Amniotic stem cell (primary cell): ENCODE data around the gene TOR1AIP1.
A peak's percentile ranks its signal among the peaks of the same experiment; 100 is the strongest.
"Not testable (repeated sequence)": the region's sequence is repeated elsewhere in the genome, so short reads cannot be mapped to it uniquely, and the experiment has no call there.

Source experiments
- DNase-seq: peaks from one replicate; lab custom pipeline; 2025; lab: John Stamatoyannopoulos, UW

The TOR1AIP1 gene, protein sequence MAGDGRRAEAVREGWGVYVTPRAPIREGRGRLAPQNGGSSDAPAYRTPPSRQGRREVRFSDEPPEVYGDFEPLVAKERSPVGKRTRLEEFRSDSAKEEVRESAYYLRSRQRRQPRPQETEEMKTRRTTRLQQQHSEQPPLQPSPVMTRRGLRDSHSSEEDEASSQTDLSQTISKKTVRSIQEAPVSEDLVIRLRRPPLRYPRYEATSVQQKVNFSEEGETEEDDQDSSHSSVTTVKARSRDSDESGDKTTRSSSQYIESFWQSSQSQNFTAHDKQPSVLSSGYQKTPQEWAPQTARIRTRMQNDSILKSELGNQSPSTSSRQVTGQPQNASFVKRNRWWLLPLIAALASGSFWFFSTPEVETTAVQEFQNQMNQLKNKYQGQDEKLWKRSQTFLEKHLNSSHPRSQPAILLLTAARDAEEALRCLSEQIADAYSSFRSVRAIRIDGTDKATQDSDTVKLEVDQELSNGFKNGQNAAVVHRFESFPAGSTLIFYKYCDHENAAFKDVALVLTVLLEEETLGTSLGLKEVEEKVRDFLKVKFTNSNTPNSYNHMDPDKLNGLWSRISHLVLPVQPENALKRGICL

GRCh38 chr1:179882253-179883039 is at the start of gene TOR1AIP1:
Gene TOR1AIP1, plus strand, starts transcription at chr1:179882285. Its CDS starts 218 bp downstream, at chr1:179882503.
- DNase-seq: peak; percentile 94

- DNase-seq: not testable (repeated sequence)
Measured at GRCh38 chr1:179836686-179837445, 45.2 kb upstream of the TOR1AIP1 start.

- no peak for DNase-seq
Measured at GRCh38 chr1:179840107-179840506, 42.0 kb upstream of the TOR1AIP1 start.

DNA sequence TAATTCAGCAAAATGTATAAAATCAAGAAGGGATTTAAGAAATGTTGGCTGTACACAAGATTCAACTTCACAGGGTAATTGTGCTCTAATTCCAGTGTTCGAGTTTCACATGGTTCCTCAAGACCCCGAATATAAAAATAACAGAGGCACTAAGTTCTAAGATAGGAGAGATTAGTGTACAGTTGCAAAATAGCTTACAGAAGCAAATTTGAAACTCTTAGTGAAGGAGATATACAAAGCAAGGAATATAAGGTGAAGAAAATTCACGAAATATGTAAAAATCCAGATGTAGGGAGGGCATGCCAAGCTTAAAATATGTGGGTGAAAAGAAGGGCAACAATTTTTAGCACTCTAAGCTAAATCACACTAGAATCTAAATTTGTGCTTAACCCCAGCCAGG is 33.9 kb upstream of the TOR1AIP1 start:
- DNase-seq: no peak

DNA sequence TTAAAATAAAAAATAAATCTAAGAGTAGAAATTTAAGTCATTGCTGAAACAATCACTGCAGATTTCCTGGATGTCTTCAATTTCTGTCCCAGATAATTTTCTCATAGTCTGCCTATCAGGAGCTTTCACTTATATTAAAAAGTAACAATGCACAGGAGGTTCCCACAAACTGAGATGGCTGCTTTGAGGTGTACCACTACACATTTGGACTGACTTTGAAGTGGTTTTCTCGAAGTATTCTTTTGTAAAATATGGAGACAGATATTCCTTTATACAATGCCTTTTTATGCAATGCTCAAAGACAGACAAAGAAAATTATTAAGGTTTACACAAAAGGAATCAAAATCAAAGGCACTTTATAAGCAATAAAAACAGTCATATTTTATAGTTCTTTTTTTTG is 29.0 kb upstream of the TOR1AIP1 start:
- no peak for DNase-seq

DNA sequence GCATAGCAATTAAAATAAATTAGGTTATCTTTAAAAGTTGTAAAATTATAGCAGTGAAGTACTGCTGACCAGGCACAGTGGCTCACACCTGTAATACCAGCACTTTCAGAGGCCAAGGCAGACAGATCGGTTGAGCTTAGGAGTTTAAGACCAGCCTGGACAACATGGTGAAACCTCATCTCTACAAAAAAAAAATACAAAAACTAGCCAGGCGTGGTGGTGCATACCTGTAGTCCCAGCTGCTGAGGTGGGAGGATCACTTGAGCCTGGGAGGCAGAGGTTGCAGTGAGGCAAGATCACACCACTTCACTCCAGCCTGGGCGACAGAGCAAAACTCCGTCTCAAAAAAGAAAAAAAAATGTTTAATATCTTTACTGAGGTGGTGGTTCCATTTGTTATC is 26.3 kb upstream of the TOR1AIP1 start:
- DNase-seq: not testable (repeated sequence)

DNA sequence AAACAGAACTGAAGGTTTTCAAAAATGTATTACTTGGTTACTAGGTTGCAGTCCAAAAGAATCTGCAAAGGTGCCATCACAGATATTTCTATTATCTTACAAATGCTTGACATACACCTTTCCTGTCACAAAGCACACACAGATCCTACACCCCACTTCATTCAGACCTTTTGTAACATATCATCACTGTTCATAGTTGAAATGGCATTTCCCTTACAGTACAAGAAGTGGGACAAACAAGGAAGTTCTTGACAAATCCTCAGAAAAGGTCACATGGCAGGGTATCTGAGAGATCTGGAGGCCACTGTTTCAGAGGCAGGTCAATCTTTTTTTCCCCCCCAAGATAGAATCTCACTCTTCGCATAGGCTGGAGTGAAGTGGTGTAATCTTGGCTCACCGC is 25.8 kb upstream of the TOR1AIP1 start:
- DNase-seq: no peak

DNA sequence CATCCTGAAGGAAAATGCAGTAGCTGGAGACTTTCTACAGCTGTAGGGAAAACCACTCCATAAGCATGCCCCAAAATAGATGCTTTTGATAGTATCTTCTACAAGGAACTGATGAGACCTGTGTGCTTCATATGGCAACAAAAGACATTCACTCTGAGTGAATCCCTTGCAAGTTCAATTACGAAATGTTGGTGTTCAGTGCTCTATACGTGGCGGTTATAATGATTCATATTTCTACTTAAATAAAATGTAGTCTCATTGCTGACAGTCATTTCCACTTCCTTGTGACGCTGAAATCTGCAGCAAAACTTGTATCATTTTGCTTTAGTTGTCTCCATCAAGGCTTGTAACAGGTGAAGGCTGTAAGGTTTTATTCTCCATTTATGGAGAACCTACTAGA is 25.1 kb upstream of the TOR1AIP1 start:
- DNase-seq: no peak

DNA sequence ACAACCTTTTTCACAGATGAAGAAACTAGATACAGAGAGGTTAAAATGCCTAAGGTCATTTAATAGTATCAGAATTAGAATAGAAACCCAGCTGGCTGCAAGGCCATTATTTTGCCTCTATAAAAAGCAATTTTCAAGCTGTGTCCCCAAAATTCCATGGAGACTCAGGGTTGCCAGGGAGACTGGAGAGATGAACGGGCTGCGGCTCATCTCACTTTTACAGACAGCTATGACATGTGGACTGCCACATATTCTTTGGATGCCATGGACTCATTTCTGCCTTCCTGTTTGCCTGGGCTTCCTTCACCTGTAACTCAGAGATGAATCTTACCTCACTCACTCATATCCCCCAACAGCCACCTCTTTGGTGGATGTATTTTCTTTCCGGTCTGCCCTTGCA is 21.4 kb upstream of the TOR1AIP1 start:
- DNase-seq: no peak

GRCh38 chr1:179865377-179865776 is 16.7 kb upstream of the TOR1AIP1 start:
- no peak for DNase-seq

DNA sequence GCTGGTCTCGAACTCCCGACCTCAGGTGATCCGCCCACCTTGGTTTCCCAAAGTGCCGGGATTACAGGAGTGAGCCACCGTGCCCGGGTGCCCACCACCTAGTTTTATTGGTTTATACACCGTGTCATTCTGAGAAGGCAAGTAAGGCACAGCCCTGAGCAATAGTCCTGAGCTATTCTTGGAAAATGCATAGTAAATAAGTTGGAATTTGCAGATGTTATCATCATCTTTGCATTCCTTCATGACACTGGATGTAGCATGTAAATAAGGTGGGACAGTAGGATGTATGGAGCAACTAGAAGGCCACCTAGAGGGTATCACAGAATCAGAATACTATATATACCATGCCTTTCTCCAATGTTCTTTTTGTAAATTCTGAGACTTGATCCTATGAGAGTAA is 15.5 kb upstream of the TOR1AIP1 start:
- DNase-seq: no peak

DNA sequence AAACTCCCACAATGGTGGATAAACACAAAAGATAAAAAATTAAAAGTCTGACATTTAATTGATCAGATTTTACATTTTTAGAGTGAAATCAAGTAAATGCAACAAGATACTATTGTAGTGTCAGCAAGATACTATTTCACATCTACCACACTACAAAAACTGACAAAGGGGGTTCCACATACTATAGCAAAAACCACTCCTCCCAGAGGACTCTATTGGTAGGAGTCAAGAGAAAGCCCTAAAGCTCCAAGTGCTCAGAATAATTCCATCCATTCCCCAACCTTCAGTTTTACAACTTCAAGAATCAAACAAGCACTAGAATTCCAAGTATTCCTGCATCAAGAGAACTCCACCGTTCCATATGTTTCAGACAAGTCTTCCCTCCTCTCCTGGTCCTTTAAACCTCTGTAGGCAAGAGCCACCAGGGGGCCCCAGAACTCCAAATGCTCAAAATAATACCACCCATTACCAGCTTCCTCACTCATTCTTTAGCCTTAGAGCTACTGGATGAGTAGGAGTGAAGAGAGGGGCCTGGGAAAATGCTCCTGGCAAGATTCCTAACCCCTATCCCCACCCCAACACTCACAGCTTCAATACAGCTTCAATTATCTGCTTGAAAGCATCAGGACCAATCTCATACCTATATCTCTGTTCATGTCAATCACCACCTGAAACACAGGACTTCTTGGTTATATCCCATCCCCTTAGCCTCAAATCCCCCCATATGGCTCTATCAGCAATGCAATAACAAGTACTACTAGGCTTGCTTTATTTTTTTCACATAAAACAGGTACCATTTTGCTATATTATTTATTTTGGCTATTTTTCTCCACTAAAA is 14.4 kb upstream of the TOR1AIP1 start:
- DNase-seq: peak; percentile 8

- no peak for DNase-seq
Measured at GRCh38 chr1:179870870-179871269, 11.2 kb upstream of the TOR1AIP1 start.

DNA sequence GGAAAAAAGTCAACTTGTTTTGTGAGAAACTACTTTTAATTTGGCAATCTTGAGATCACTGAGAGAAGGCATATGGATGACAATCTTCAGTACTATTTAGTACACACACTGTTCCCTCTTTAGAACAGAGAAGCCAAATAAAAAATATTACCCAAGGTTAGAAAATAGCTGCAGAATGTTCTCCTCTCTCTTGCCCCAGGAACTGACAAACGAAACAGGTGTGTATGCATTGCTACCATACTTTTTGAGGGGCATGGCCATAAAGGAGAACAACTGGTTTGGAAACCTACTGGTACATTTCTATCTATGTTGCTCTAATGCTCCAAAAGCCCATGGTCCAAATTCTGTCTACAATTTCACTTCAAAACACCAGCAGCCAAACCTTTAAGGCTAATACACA is 10.1 kb upstream of the TOR1AIP1 start:
- no peak for DNase-seq

DNA sequence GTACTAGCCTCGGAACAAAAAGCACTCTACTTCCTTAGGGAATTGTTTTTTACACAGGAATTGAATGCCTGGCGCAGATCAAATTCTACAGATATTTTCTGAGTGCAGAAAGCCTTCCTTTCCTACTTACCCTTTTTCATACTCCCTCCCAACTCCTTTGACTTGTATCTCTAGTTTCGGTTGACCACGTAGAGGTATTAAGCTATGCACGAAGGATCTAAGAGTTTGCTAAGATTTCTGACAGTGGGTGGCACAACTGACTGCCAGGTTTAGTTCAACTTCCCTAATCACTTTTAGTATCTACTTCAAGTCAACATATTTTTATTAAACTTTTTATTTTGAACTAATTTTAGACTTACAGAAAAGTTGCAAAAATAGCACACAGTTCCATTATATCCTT is 9.5 kb upstream of the TOR1AIP1 start:
- DNase-seq: no peak

GRCh38 chr1:179873438-179873851 is 8.6 kb upstream of the TOR1AIP1 start:
- DNase-seq: no peak

GRCh38 chr1:179875596-179876299 is 6.3 kb upstream of the TOR1AIP1 start:
- no peak for DNase-seq

GRCh38 chr1:179876300-179876715 is 5.8 kb upstream of the TOR1AIP1 start:
- DNase-seq: no peak

GRCh38 chr1:179877586-179878265 is 4.4 kb upstream of the TOR1AIP1 start, which contains the start of gene TOR1AIP2:
Gene TOR1AIP2, minus strand, starts transcription at chr1:179877803. Its CDS starts 25,138 bp downstream, at chr1:179852665.
- DNase-seq: peak; percentile 37

DNA sequence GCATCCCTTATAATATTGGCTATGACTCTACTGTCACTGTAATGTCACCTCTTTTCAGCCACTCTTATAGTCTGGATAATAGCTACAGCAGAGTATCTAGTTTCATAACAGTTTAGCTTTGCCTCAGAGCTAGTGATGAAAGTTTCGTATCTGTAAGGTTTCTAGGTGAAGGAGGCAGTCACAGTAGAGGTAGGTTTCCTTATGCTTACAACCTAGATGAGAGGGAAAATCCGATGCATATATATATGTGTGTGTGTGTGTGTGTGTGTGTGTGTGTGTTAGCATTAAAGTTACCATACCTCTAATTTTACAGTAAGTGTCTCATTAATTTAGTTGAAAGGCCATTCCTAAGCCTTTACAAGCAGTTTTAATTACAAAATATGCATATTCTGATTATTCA is 2.3 kb upstream of the TOR1AIP1 start:
- no peak for DNase-seq
